Neural progenitor cell (in vitro differentiated cells): ENCODE results near the gene TRIM4. TPM values are rescaled to one million over a fixed set of nuclear protein-coding genes. Genes with fewer than 3 reads are reported as not detected.
"Not testable (repeated sequence)": the region's sequence is repeated elsewhere in the genome, so short reads cannot be mapped to it uniquely, and the experiment has no call there.

ENCODE experiments used
- DNase-seq: peaks from one replicate; pipeline ENCODE4 v3.0.0-alpha.2; 2016; ENCODE audit warnings: low spot score
- H2AFZ ChIP-seq: fragments of 200-600 bp; sonication (generic); replicated peaks from 2 replicates; pipeline ENCODE4 v1.6.1; 2016; ENCODE audit warnings: antibody characterized with exemption
- H3F3A ChIP-seq: fragments of 200-600 bp; sonication (generic); 2 replicates; pipeline ENCODE4 v1.6.1; 2016; ENCODE audit warnings: antibody characterized with exemption, low read depth
- H3K27ac ChIP-seq: fragments of 200-600 bp; sonication (generic); 2 replicates; pipeline ENCODE4 v1.5.1; 2016; ENCODE audit warnings: mild to moderate bottlenecking
- H3K27me3 ChIP-seq: fragments of 200-600 bp; sonication (generic); 2 replicates; pipeline ENCODE4 v1.6.1; 2016; ENCODE audit warnings: mild to moderate bottlenecking, moderate library complexity
- H3K36me3 ChIP-seq: fragments of 200-600 bp; sonication (generic); 2 replicates; pipeline ENCODE4 v1.5.1; 2016
- H3K4me1 ChIP-seq: fragments of 200-600 bp; sonication (generic); 2 replicates; pipeline ENCODE4 v1.6.1; 2016; ENCODE audit warnings: mixed run types
- H3K4me2 ChIP-seq: fragments of 200-600 bp; sonication (generic); 2 replicates; pipeline ENCODE4 v1.6.1; 2016
- H3K4me3 ChIP-seq: fragments of 200-600 bp; sonication (generic); 2 replicates; pipeline ENCODE4 v1.5.1; 2016
- H3K79me2 ChIP-seq: fragments of 200-600 bp; sonication (generic); 2 replicates; pipeline ENCODE4 v1.6.1; 2016; ENCODE audit warnings: low read depth
- H3K9ac ChIP-seq: fragments of 200-600 bp; sonication (generic); 2 replicates; pipeline ENCODE4 v1.6.1; 2016
- H3K9me3 ChIP-seq: fragments of 200-600 bp; sonication (generic); 2 replicates; pipeline ENCODE4 v1.5.1; 2016; ENCODE audit warnings: low read depth
- H4K20me1 ChIP-seq: fragments of 200-600 bp; sonication (generic); 2 replicates; pipeline ENCODE4 v1.6.1; 2016; ENCODE audit warnings: low read depth
- H3K27ac Mint-ChIP-seq: 3 replicates; pipeline ENCODE4 v1.8.0; 2021; ENCODE audit warnings: mixed read lengths
- H3K27me3 Mint-ChIP-seq: 2 replicates; pipeline ENCODE4 v1.8.0; 2022; ENCODE audit warnings: low read depth, mild to moderate bottlenecking, inconsistent platforms, moderate library complexity, mixed read lengths; ENCODE audit not compliant: insufficient read depth
- H3K36me3 Mint-ChIP-seq: 3 replicates; pipeline ENCODE4 v1.8.0; 2021; ENCODE audit warnings: mixed read lengths
- H3K4me1 Mint-ChIP-seq: 3 replicates; pipeline ENCODE4 v1.8.0; 2021; ENCODE audit warnings: mixed read lengths
- H3K4me3 Mint-ChIP-seq: 3 replicates; pipeline ENCODE4 v1.8.0; 2021; ENCODE audit warnings: mild to moderate bottlenecking, moderate library complexity, mixed read lengths
- H3K9me3 Mint-ChIP-seq: 3 replicates; pipeline ENCODE4 v1.8.0; 2020; ENCODE audit warnings: mixed read lengths
- CTCF ChIP-seq: fragments of 200-600 bp; sonication (generic); IDR thresholded peaks from 2 replicates; pipeline ENCODE4 v1.5.1; 2017; ENCODE audit warnings: antibody characterized with exemption, mild to moderate bottlenecking
- EZH2 ChIP-seq: fragments of 200-600 bp; sonication (generic); IDR thresholded peaks from 2 replicates; pipeline ENCODE4 v1.6.1; 2017; ENCODE audit warnings: antibody characterized with exemption, mild to moderate bottlenecking, moderate library complexity
- EZH2phosphoT487 ChIP-seq: fragments of 200-600 bp; sonication (generic); IDR thresholded peaks from 2 replicates; pipeline ENCODE4 v1.6.1; 2017; ENCODE audit warnings: antibody characterized with exemption
- total RNA-seq: library from RNA; depleted of rRNA; stranded (reverse); fragments of >200 nt; gene quantifications from 2 replicates; pipeline ENCODE4 v1.2.3, GENCODE V29; 2015; ENCODE audit warnings: low replicate concordance

Gene TRIM4
- total RNA-seq, 1 donor from 2014 or later: not detected

- H3K9me3 ChIP-seq: peaks cover 6% of the 10 kb centered on the region
- no peaks in the 10 kb centered on the region for H3K36me3 Mint-ChIP-seq
- no peaks in the 10 kb centered on the region for H3K27me3 ChIP-seq
- H3K27me3 Mint-ChIP-seq: peaks cover 4% of the 10 kb centered on the region
- H3K9me3 Mint-ChIP-seq: no peaks in the 10 kb centered on the region
- no peaks in the 10 kb centered on the region for H3K4me1 Mint-ChIP-seq
- no peak overlapping the region for H3K4me2 ChIP-seq
- no peaks in the 10 kb centered on the region for H3F3A ChIP-seq
- no peak overlapping the region for H3K9ac ChIP-seq
- H3K4me3 Mint-ChIP-seq: no peak overlapping the region
- H4K20me1 ChIP-seq: no peaks in the 10 kb centered on the region
- TF ChIP-seq EZH2phosphoT487 (no peak), CTCF (no peak), EZH2 (no peak)
- no peak overlapping the region for H3K27ac Mint-ChIP-seq
- no peak overlapping the region for H3K4me3 ChIP-seq
- H3K36me3 ChIP-seq: no peaks in the 10 kb centered on the region
- no peak overlapping the region for H3K27ac ChIP-seq
- DNase-seq: no peak
- no peak overlapping the region for H2AFZ ChIP-seq
- no peaks in the 10 kb centered on the region for H3K4me1 ChIP-seq
- no peaks in the 10 kb centered on the region for H3K79me2 ChIP-seq
These were observed 51.1 kb downstream of the TRIM4 start for GRCh38 chr7:99868246-99868645.

GRCh38 chr7:99867477-99867876 lies 51.9 kb downstream of the TRIM4 start:
- H4K20me1 ChIP-seq, DNase-seq, H3K4me1 Mint-ChIP-seq, H3K4me3 Mint-ChIP-seq, H3K9me3 ChIP-seq, H3K9me3 Mint-ChIP-seq, H3K79me2 ChIP-seq, H2AFZ ChIP-seq, H3F3A ChIP-seq, H3K4me1 ChIP-seq, H3K27me3 ChIP-seq, H3K27ac Mint-ChIP-seq, H3K36me3 Mint-ChIP-seq, H3K4me2 ChIP-seq, H3K27me3 Mint-ChIP-seq, H3K4me3 ChIP-seq, H3K36me3 ChIP-seq, H3K27ac ChIP-seq, H3K9ac ChIP-seq: not testable (repeated sequence)

DNA sequence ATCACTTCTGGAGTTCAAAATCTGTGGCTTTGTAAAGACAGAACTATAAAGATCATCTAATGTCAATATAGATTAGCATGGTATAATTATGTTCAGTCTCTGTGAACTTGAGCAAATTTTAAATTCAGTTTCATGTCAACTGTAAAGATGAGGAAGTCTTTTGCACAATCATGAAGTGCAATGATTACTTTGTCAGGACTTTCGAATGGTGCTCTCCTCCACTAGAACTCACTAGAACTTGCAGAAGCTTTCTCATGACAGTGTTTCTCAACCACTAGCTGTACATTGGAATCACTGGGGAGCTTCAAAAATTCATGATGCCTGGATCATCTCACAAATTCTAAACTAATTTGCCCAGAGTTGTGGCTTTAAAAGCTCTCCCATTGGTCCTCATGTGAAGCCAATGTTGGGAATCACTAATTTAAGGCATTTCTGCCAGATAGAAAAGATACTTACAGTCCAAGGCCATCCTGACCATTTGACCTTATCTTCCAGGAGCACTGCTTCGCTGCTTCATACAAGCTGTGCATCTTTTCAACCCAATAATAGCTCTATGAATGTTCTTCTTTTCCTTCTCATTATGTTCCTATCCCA lies 55.4 kb downstream of the TRIM4 start:
- no peaks in the 10 kb centered on the region for H3K79me2 ChIP-seq
- H3K9me3 ChIP-seq: peaks cover 7% of the 10 kb centered on the region
- no peaks in the 10 kb centered on the region for H3K36me3 Mint-ChIP-seq
- TF ChIP-seq CTCF (no peak), EZH2phosphoT487 (no peak), EZH2 (no peak)
- H3K4me1 ChIP-seq: no peaks in the 10 kb centered on the region
- no peaks in the 10 kb centered on the region for H3K27me3 ChIP-seq
- H3K27ac ChIP-seq: no peak overlapping the region
- H3K4me2 ChIP-seq: no peak overlapping the region
- H3K36me3 ChIP-seq: no peaks in the 10 kb centered on the region
- no peaks in the 10 kb centered on the region for H3F3A ChIP-seq
- H3K9ac ChIP-seq: no peak overlapping the region
- H3K4me3 Mint-ChIP-seq: no peak overlapping the region
- DNase-seq: no peak
- H3K4me3 ChIP-seq: no peak overlapping the region
- H2AFZ ChIP-seq: no peak overlapping the region
- no peaks in the 10 kb centered on the region for H4K20me1 ChIP-seq
- no peaks in the 10 kb centered on the region for H3K9me3 Mint-ChIP-seq
- H3K27me3 Mint-ChIP-seq: no peaks in the 10 kb centered on the region
- H3K4me1 Mint-ChIP-seq: peaks cover 5% of the 10 kb centered on the region
- H3K27ac Mint-ChIP-seq: no peak overlapping the region

GRCh38 chr7:99860281-99861127 lies 58.8 kb downstream of the TRIM4 start:
- no peaks in the 10 kb centered on the region for H3K27me3 ChIP-seq
- H3K9me3 ChIP-seq: peaks cover 7% of the 10 kb centered on the region
- H3K4me1 ChIP-seq: no peaks in the 10 kb centered on the region
- Mint-ChIP-seq H3K9me3 (no peaks in the 10 kb centered on the region), H3K36me3 (no peaks in the 10 kb centered on the region), H3K27ac (no peak overlapping the region), H3K27me3 (no peaks in the 10 kb centered on the region), H3K4me1 (peaks cover 5% of the 10 kb centered on the region), H3K4me3 (no peak overlapping the region)
- H3K36me3 ChIP-seq: no peaks in the 10 kb centered on the region
- TF ChIP-seq EZH2phosphoT487: no peak
- TF ChIP-seq EZH2: no peak
- TF ChIP-seq CTCF: no peak
- H3K4me3 ChIP-seq: no peak overlapping the region
- no peak overlapping the region for H3K27ac ChIP-seq
- peak overlapping the region; percentile 12 for H2AFZ ChIP-seq
- H3K79me2 ChIP-seq: no peaks in the 10 kb centered on the region
- DNase-seq: no peak
- H3K4me2 ChIP-seq: no peak overlapping the region
- H3F3A ChIP-seq: no peaks in the 10 kb centered on the region
- no peaks in the 10 kb centered on the region for H4K20me1 ChIP-seq
- H3K9ac ChIP-seq: no peak overlapping the region
